HFFc6 (cell line): ENCODE measurements around the gene CD55. TPM values are rescaled to one million over a fixed set of nuclear protein-coding genes. Genes with fewer than 3 reads are reported as not detected.

Experiments
- DNase-seq: peaks from one replicate; pipeline ENCODE4 v3.0.0-alpha.2; 2018
- H3K27ac Mint-ChIP-seq: 2 replicates; pipeline ENCODE4 v1.8.0; 2020; ENCODE audit warnings: mild to moderate bottlenecking, mixed read lengths
- H3K27me3 Mint-ChIP-seq: 2 replicates; pipeline ENCODE4 v1.8.0; 2021; ENCODE audit warnings: mild to moderate bottlenecking, moderate library complexity, mixed read lengths; ENCODE audit not compliant: insufficient read depth
- H3K36me3 Mint-ChIP-seq: 2 replicates; pipeline ENCODE4 v1.8.0; 2021; ENCODE audit warnings: low read depth, mixed read lengths
- H3K4me1 Mint-ChIP-seq: 2 replicates; pipeline ENCODE4 v1.8.0; 2020; ENCODE audit warnings: low read depth, mixed read lengths
- H3K4me3 Mint-ChIP-seq: 2 replicates; pipeline ENCODE4 v1.8.0; 2020; ENCODE audit warnings: mild to moderate bottlenecking, moderate library complexity, mixed read lengths
- H3K9me3 Mint-ChIP-seq: 2 replicates; pipeline ENCODE4 v1.8.0; 2020; ENCODE audit warnings: mild to moderate bottlenecking, mixed read lengths
- CTCF ChIP-seq: fragments of 200-600 bp; sonication (generic); IDR thresholded peaks from 2 replicates; pipeline ENCODE4 v1.5.0; 2021; ENCODE audit warnings: antibody characterized with exemption, mild to moderate bottlenecking
- total RNA-seq, 6 experiments: library from RNA; stranded (reverse); fragmentation: NEBNext Ultra II Directional; extraction: Animal tissue kit (Norgen Biotek cat#: 25700); gene quantifications; 2 replicates in 1 of 6; 3 replicates in 5 of 6; pipeline ENCODE4 v1.2.3, GENCODE V29; 2021

Gene CD55
- total RNA-seq, 6 experiments from 2014 or later = 13.7 to 26.1 (median 18.8) TPM

- H3K36me3 Mint-ChIP-seq = peaks cover 15% of the 10 kb centered on the region
- DNase-seq = no peak
- H3K9me3 Mint-ChIP-seq = no peaks in the 10 kb centered on the region
- H3K4me1 Mint-ChIP-seq = peaks cover 22% of the 10 kb centered on the region
- no peak for TF ChIP-seq CTCF
- H3K27me3 Mint-ChIP-seq = peaks cover 3% of the 10 kb centered on the region
- no peak overlapping the region for H3K4me3 Mint-ChIP-seq
- H3K27ac Mint-ChIP-seq = no peak overlapping the region
Measured at GRCh38 chr1:207323425-207324225, 2.1 kb downstream of the CD55 start.

GRCh38 chr1:207328004-207328403 lies 6.5 kb downstream of the CD55 start:
- Mint-ChIP-seq H3K9me3 (peaks cover under 1% of the 10 kb centered on the region), H3K4me1 (peaks cover 8% of the 10 kb centered on the region), H3K4me3 (no peak overlapping the region), H3K36me3 (peaks cover 16% of the 10 kb centered on the region), H3K27ac (peak overlapping the region; percentile 22), H3K27me3 (no peaks in the 10 kb centered on the region)
- TF ChIP-seq CTCF = no peak
- DNase-seq = no peak

- no peak for DNase-seq
- H3K36me3 Mint-ChIP-seq = peaks cover 26% of the 10 kb centered on the region
- no peak overlapping the region; the same call in 1 of the 2 replicates for H3K27ac Mint-ChIP-seq
- H3K27me3 Mint-ChIP-seq = no peaks in the 10 kb centered on the region
- peaks cover 11% of the 10 kb centered on the region for H3K9me3 Mint-ChIP-seq
- H3K4me1 Mint-ChIP-seq = peaks cover 8% of the 10 kb centered on the region
- TF ChIP-seq CTCF = no peak
- H3K4me3 Mint-ChIP-seq = no peak overlapping the region
Measured at GRCh38 chr1:207328908-207329440, 7.5 kb downstream of the CD55 start.

- Mint-ChIP-seq H3K36me3 (peaks cover 30% of the 10 kb centered on the region), H3K4me3 (no peak overlapping the region), H3K27ac (no peak overlapping the region; the same call in 1 of the 2 replicates), H3K4me1 (peaks cover 8% of the 10 kb centered on the region), H3K9me3 (peaks cover 11% of the 10 kb centered on the region), H3K27me3 (no peaks in the 10 kb centered on the region)
- DNase-seq = no peak
- no peak for TF ChIP-seq CTCF
Measured at GRCh38 chr1:207329469-207329868, 8.0 kb downstream of the CD55 start.

GRCh38 chr1:207330011-207330710 lies 8.7 kb downstream of the CD55 start:
- Mint-ChIP-seq H3K4me1 (peaks cover 8% of the 10 kb centered on the region), H3K27ac (no peak overlapping the region), H3K4me3 (no peak overlapping the region), H3K27me3 (no peaks in the 10 kb centered on the region), H3K36me3 (peaks cover 33% of the 10 kb centered on the region), H3K9me3 (peaks cover 11% of the 10 kb centered on the region)
- no peak for DNase-seq
- TF ChIP-seq CTCF = no peak
